ENCODE results near the gene HSBP1L1.

HSBP1L1 gene

GRCh38 chr18:79935925-79936324 lies 28.5 kb upstream of the HSBP1L1 start:
- DNase-seq = no peak
- no peak overlapping the region for H3K27ac Mint-ChIP-seq
- H3K27me3 Mint-ChIP-seq = no peaks in the 10 kb centered on the region
- peaks cover 6 to 30% of the 10 kb centered on the region in 2 donors for H3K4me1 Mint-ChIP-seq
- H3K4me3 Mint-ChIP-seq = no peak overlapping the region
- H3K36me3 Mint-ChIP-seq = peaks cover 86 to 93% of the 10 kb centered on the region in 2 donors
- ATAC-seq (replicated peaks) = no peak
- H3K9me3 Mint-ChIP-seq = peaks cover 25 to 31% of the 10 kb centered on the region in 2 donors

- Mint-ChIP-seq H3K27ac (no peak overlapping the region), H3K36me3 (peaks cover 82 to 89% of the 10 kb centered on the region in 2 donors), H3K27me3 (no peaks in the 10 kb centered on the region), H3K9me3 (peaks cover 24 to 26% of the 10 kb centered on the region in 2 donors), H3K4me1 (peaks cover 6 to 30% of the 10 kb centered on the region in 2 donors), H3K4me3 (no peak overlapping the region)
- DNase-seq (no peak), ATAC-seq (replicated peaks) (no peak)
Measured at GRCh38 chr18:79936641-79937040, 27.8 kb upstream of the HSBP1L1 start.

GRCh38 chr18:79937103-79937860 lies 27.2 kb upstream of the HSBP1L1 start:
- DNase-seq (no peak), ATAC-seq (replicated peaks) (no peak)
- Mint-ChIP-seq H3K27ac (peak overlapping the region; percentile 37), H3K4me1 (peaks cover 6 to 30% of the 10 kb centered on the region in 2 donors), H3K4me3 (no peak overlapping the region), H3K9me3 (peaks cover 20 to 23% of the 10 kb centered on the region in 2 donors), H3K27me3 (no peaks in the 10 kb centered on the region), H3K36me3 (peaks cover 83 to 88% of the 10 kb centered on the region in 2 donors)

- DNase-seq (no peak), ATAC-seq (replicated peaks) (no peak)
- Mint-ChIP-seq H3K36me3 (peaks cover 78 to 85% of the 10 kb centered on the region in 2 donors), H3K4me3 (no peak overlapping the region), H3K9me3 (peaks cover 13 to 15% of the 10 kb centered on the region in 2 donors), H3K27ac (no peak overlapping the region), H3K27me3 (no peaks in the 10 kb centered on the region), H3K4me1 (peaks cover 6 to 30% of the 10 kb centered on the region in 2 donors)
Measured at GRCh38 chr18:79938196-79938595, 26.2 kb upstream of the HSBP1L1 start.

- Mint-ChIP-seq H3K27me3 (no peaks in the 10 kb centered on the region), H3K9me3 (peaks cover 8 to 9% of the 10 kb centered on the region in 2 donors), H3K4me3 (no peak overlapping the region), H3K4me1 (peaks cover 8 to 27% of the 10 kb centered on the region in 2 donors), H3K27ac (no peak overlapping the region), H3K36me3 (peaks cover 69 to 76% of the 10 kb centered on the region in 2 donors)
- no peak for DNase-seq
- no peak for ATAC-seq (replicated peaks)
Measured at GRCh38 chr18:79939096-79939495, 25.3 kb upstream of the HSBP1L1 start.

- H3K36me3 Mint-ChIP-seq = peaks cover 57 to 73% of the 10 kb centered on the region in 2 donors
- peaks cover 7 to 8% of the 10 kb centered on the region in 2 donors for H3K9me3 Mint-ChIP-seq
- H3K27ac Mint-ChIP-seq = no peak overlapping the region
- H3K4me3 Mint-ChIP-seq = no peak overlapping the region
- H3K4me1 Mint-ChIP-seq = peaks cover 16 to 28% of the 10 kb centered on the region in 2 donors
- no peaks in the 10 kb centered on the region for H3K27me3 Mint-ChIP-seq
- ATAC-seq (replicated peaks) = no peak
- DNase-seq = no peak
Measured at GRCh38 chr18:79940126-79940813, 24.2 kb upstream of the HSBP1L1 start.

- Mint-ChIP-seq H3K9me3 (peaks cover 1 to 2% of the 10 kb centered on the region in 2 donors), H3K4me3 (no peak overlapping the region), H3K27ac (no peak overlapping the region), H3K36me3 (peaks cover 52 to 68% of the 10 kb centered on the region in 2 donors), H3K4me1 (peaks cover 17 to 28% of the 10 kb centered on the region in 2 donors), H3K27me3 (no peaks in the 10 kb centered on the region)
- ATAC-seq (replicated peaks) = no peak
- DNase-seq = no peak
Measured at GRCh38 chr18:79940814-79941472, 23.5 kb upstream of the HSBP1L1 start.

- H3K36me3 Mint-ChIP-seq = peaks cover 45 to 62% of the 10 kb centered on the region in 2 donors
- no peak overlapping the region for H3K4me3 Mint-ChIP-seq
- no peak overlapping the region for H3K27ac Mint-ChIP-seq
- no peaks in the 10 kb centered on the region for H3K9me3 Mint-ChIP-seq
- no peaks in the 10 kb centered on the region for H3K27me3 Mint-ChIP-seq
- peaks cover 21 to 33% of the 10 kb centered on the region in 2 donors for H3K4me1 Mint-ChIP-seq
- DNase-seq (no peak), ATAC-seq (replicated peaks) (no peak)
Measured at GRCh38 chr18:79941473-79942119, 22.8 kb upstream of the HSBP1L1 start.

GRCh38 chr18:79942211-79942610 lies 22.2 kb upstream of the HSBP1L1 start:
- peaks cover 39 to 55% of the 10 kb centered on the region in 2 donors for H3K36me3 Mint-ChIP-seq
- no peak overlapping the region for H3K27ac Mint-ChIP-seq
- DNase-seq (no peak), ATAC-seq (replicated peaks) (no peak)
- no peak overlapping the region for H3K4me3 Mint-ChIP-seq
- peaks cover 23 to 37% of the 10 kb centered on the region in 2 donors for H3K4me1 Mint-ChIP-seq
- H3K9me3 Mint-ChIP-seq = no peaks in the 10 kb centered on the region
- H3K27me3 Mint-ChIP-seq = no peaks in the 10 kb centered on the region

GRCh38 chr18:79942786-79943607 lies 21.4 kb upstream of the HSBP1L1 start:
- no peak for ATAC-seq (replicated peaks)
- no peaks in the 10 kb centered on the region for H3K9me3 Mint-ChIP-seq
- peaks cover 26 to 45% of the 10 kb centered on the region in 2 donors for H3K4me1 Mint-ChIP-seq
- no peaks in the 10 kb centered on the region for H3K27me3 Mint-ChIP-seq
- H3K4me3 Mint-ChIP-seq = no peak overlapping the region
- H3K36me3 Mint-ChIP-seq = peaks cover 31 to 48% of the 10 kb centered on the region in 2 donors
- H3K27ac Mint-ChIP-seq = no peak overlapping the region
- DNase-seq = no peak

GRCh38 chr18:79943608-79944125 lies 20.8 kb upstream of the HSBP1L1 start:
- Mint-ChIP-seq H3K4me3 (peak overlapping the region in 1 of 2 donors; percentile 11), H3K36me3 (peaks cover 27 to 44% of the 10 kb centered on the region in 2 donors), H3K27me3 (no peaks in the 10 kb centered on the region), H3K4me1 (peaks cover 31 to 51% of the 10 kb centered on the region in 2 donors), H3K9me3 (no peaks in the 10 kb centered on the region), H3K27ac (no peak overlapping the region)
- ATAC-seq (replicated peaks) (no peak), DNase-seq (no peak)

- DNase-seq (no peak), ATAC-seq (replicated peaks) (peak; percentile 77 to 79)
- Mint-ChIP-seq H3K4me1 (peaks cover 35 to 57% of the 10 kb centered on the region in 2 donors), H3K27me3 (no peaks in the 10 kb centered on the region), H3K36me3 (peaks cover 29 to 44% of the 10 kb centered on the region in 2 donors), H3K9me3 (no peaks in the 10 kb centered on the region), H3K4me3 (peak overlapping the region in 1 of 2 donors; percentile 11), H3K27ac (peak overlapping the region; percentile 83)
Measured at GRCh38 chr18:79944126-79944731, 20.2 kb upstream of the HSBP1L1 start.

- Mint-ChIP-seq H3K4me3 (no peak overlapping the region), H3K27me3 (no peaks in the 10 kb centered on the region), H3K27ac (peak overlapping the region; percentile 83), H3K36me3 (peaks cover 30 to 45% of the 10 kb centered on the region in 2 donors), H3K9me3 (no peaks in the 10 kb centered on the region), H3K4me1 (peaks cover 38 to 61% of the 10 kb centered on the region in 2 donors)
- ATAC-seq (replicated peaks) (peak; percentile 38 to 46), DNase-seq (no peak)
Measured at GRCh38 chr18:79944746-79945117, 19.7 kb upstream of the HSBP1L1 start.
